PC-9 (cell line): ENCODE results near the gene NRG3. TPM values are rescaled to one million over a fixed set of nuclear protein-coding genes. Genes with fewer than 3 reads are reported as not detected.

Source experiments
- BruUV-seq: library from RNA; stranded (reverse); fragments of 400-500 nt; replicated peaks from 2 replicates; lab custom pipeline; 2021; lab: Mats Ljungman, UMichigan
- CTCF ChIA-PET: fragments of 300-600 bp; sonication (Branson Sonifier 250); formaldehyde crosslinking; loops from one replicate; lab custom pipeline; 2022; ENCODE audit warnings: antibody characterized with exemption; lab: Charles Lee
- POLR2A ChIA-PET: fragments of 300-600 bp; sonication (Branson Sonifier 250); formaldehyde crosslinking; loops from one replicate; lab custom pipeline; 2022; ENCODE audit warnings: antibody characterized with exemption; ENCODE audit not compliant: unreplicated experiment; lab: Charles Lee
- DNase-seq, 2 experiments: peaks; one replicate each; pipeline versions ENCODE4 v3.0.0 to v3.0.0-alpha.2; 2015 to 2022; ENCODE audit warnings: mixed read lengths in 1 of 2
- H2AFZ ChIP-seq: fragments of 200-600 bp; sonication (generic); 2 replicates; pipeline ENCODE4 v1.8.1; 2017; ENCODE audit warnings: antibody characterized with exemption
- H3F3A ChIP-seq: fragments of 200-600 bp; sonication (generic); 2 replicates; pipeline ENCODE4 v1.8.1; 2017; ENCODE audit warnings: antibody characterized with exemption, mild to moderate bottlenecking, low read depth; ENCODE audit not compliant: insufficient read depth
- H3K27ac ChIP-seq: fragments of 200-600 bp; sonication (generic); 2 replicates; pipeline ENCODE4 v1.6.1; 2016; ENCODE audit warnings: mixed run types
- H3K27me3 ChIP-seq: fragments of 200-600 bp; sonication (generic); 2 replicates; pipeline ENCODE4 v1.6.1; 2016; ENCODE audit warnings: low read depth, mixed run types; ENCODE audit not compliant: insufficient read depth
- H3K36me3 ChIP-seq: fragments of 200-600 bp; sonication (generic); 2 replicates; pipeline ENCODE4 v1.6.1; 2016; ENCODE audit warnings: low read depth, mixed run types
- H3K4me1 ChIP-seq: fragments of 200-600 bp; sonication (generic); replicated peaks from 2 replicates; pipeline ENCODE4 v1.6.1; 2016; ENCODE audit warnings: mixed run types; ENCODE audit not compliant: insufficient read depth
- H3K4me2 ChIP-seq: fragments of 200-600 bp; sonication (generic); 2 replicates; pipeline ENCODE4 v1.6.1; 2017; ENCODE audit warnings: mixed run types
- H3K4me3 ChIP-seq: fragments of 200-600 bp; sonication (generic); 2 replicates; pipeline ENCODE4 v1.6.1; 2016; ENCODE audit warnings: mixed run types
- H3K79me2 ChIP-seq: fragments of 200-600 bp; sonication (generic); 2 replicates; pipeline ENCODE4 v1.6.1; 2017; ENCODE audit warnings: low read depth, mixed run types
- H3K9me2 ChIP-seq: fragments of 200-600 bp; sonication (generic); 2 replicates; pipeline ENCODE4 v1.8.1; 2017; ENCODE audit warnings: mild to moderate bottlenecking; ENCODE audit not compliant: insufficient read depth
- H3K9me3 ChIP-seq: fragments of 200-600 bp; sonication (generic); 2 replicates; pipeline ENCODE4 v1.8.1; 2016; ENCODE audit warnings: low read depth; ENCODE audit not compliant: insufficient read depth
- H4K20me1 ChIP-seq: fragments of 200-600 bp; sonication (generic); 2 replicates; pipeline ENCODE4 v1.8.1; 2017; ENCODE audit not compliant: insufficient read depth
- CTCF ChIP-seq: fragments of 200-600 bp; sonication (generic); conservative IDR thresholded peaks from 2 replicates; pipeline ENCODE4 v1.6.1; 2017; ENCODE audit warnings: mixed run types, antibody characterized with exemption, mild to moderate bottlenecking, moderate library complexity
- EZH2 ChIP-seq: fragments of 200-600 bp; sonication (generic); IDR thresholded peaks from 2 replicates; pipeline ENCODE4 v1.8.0; 2017; ENCODE audit warnings: antibody characterized with exemption, low read depth
- intact Hi-C: fragments of 100-400 bp; cut with micrococcal nuclease; formaldehyde crosslinking; loops from one replicate; pipeline ENCODE4 v1.10.0; 2022; ENCODE audit not compliant: unreplicated experiment
- total RNA-seq: library from RNA; stranded (reverse); gene quantifications from 2 replicates; pipeline ENCODE4 v1.2.3, GENCODE V29; 2021

The NRG3 gene
- total RNA-seq, 1 experiment from 2014 or later: not detected

- Histone ChIP-seq H3K27ac (no peak overlapping the region), H3F3A (no peaks in the 10 kb centered on the region), H3K4me3 (no peak overlapping the region), H3K9me3 (no peaks in the 10 kb centered on the region), H4K20me1 (no peaks in the 10 kb centered on the region; the same call in 1 of the 2 replicates), H3K4me1 (no peaks in the 10 kb centered on the region), H2AFZ (no peak overlapping the region), H3K4me2 (no peak overlapping the region), H3K36me3 (no peaks in the 10 kb centered on the region), H3K27me3 (no peaks in the 10 kb centered on the region), H3K9me2 (no peaks in the 10 kb centered on the region), H3K79me2 (no peaks in the 10 kb centered on the region)
- ChIA-PET CTCF (no interaction called here), POLR2A (no interaction called here)
- BruUV-seq: no TSS peak
- TF ChIP-seq CTCF (no peak), EZH2 (no peak)
- DNase-seq: no peak
- intact Hi-C loops: no loop called here
These were observed 273.8 kb downstream of the NRG3 start for GRCh38 chr10:82148764-82149163.

- Histone ChIP-seq H3K9me3 (no peaks in the 10 kb centered on the region), H3K27ac (no peak overlapping the region), H3K4me1 (no peaks in the 10 kb centered on the region), H3K9me2 (no peaks in the 10 kb centered on the region), H3K4me3 (no peak overlapping the region), H4K20me1 (no peaks in the 10 kb centered on the region; the same call in 1 of the 2 replicates), H2AFZ (no peak overlapping the region), H3K4me2 (no peak overlapping the region), H3K36me3 (no peaks in the 10 kb centered on the region), H3K79me2 (no peaks in the 10 kb centered on the region), H3F3A (no peaks in the 10 kb centered on the region), H3K27me3 (no peaks in the 10 kb centered on the region)
- CTCF ChIA-PET: interaction anchor here (0.6 kb wide), 1 partner anchor 472 kb away, joined by 3 read pairs; no protein-coding TSS in a partner anchor
- no TSS peak for BruUV-seq
- no peak for DNase-seq
- intact Hi-C loops: no loop called here
- no peak for TF ChIP-seq EZH2
- no peak for TF ChIP-seq CTCF
- POLR2A ChIA-PET: no interaction called here
These were observed 274.7 kb downstream of the NRG3 start for GRCh38 chr10:82149674-82150073.

GRCh38 chr10:82150123-82150900, 275.3 kb downstream of the NRG3 start:
- no peak overlapping the region for H2AFZ ChIP-seq
- H3K9me2 ChIP-seq: no peaks in the 10 kb centered on the region
- H3K79me2 ChIP-seq: no peaks in the 10 kb centered on the region
- no peaks in the 10 kb centered on the region for H3K36me3 ChIP-seq
- DNase-seq: peak in 1 of 2 experiments; percentile 5
- no peak overlapping the region for H3K4me2 ChIP-seq
- no peak for TF ChIP-seq EZH2
- peak; percentile 52 for TF ChIP-seq CTCF
- no TSS peak for BruUV-seq
- no peak overlapping the region for H3K27ac ChIP-seq
- intact Hi-C loops: no loop called here
- H3K9me3 ChIP-seq: no peaks in the 10 kb centered on the region
- no peaks in the 10 kb centered on the region for H3K4me1 ChIP-seq
- CTCF ChIA-PET: no interaction called here
- H4K20me1 ChIP-seq: no peaks in the 10 kb centered on the region; the same call in 1 of the 2 replicates
- H3K27me3 ChIP-seq: no peaks in the 10 kb centered on the region
- no peak overlapping the region for H3K4me3 ChIP-seq
- H3F3A ChIP-seq: no peaks in the 10 kb centered on the region
- POLR2A ChIA-PET: no interaction called here
